ENCODE data around the gene SCNN1G. TPM values are rescaled to one million over a fixed set of nuclear protein-coding genes. Genes with fewer than 3 reads are reported as not detected.

Gene SCNN1G
- total RNA-seq, 1 donor, result not detected

GRCh38 chr16:23160574-23160973 lies 22.0 kb upstream of the SCNN1G start:
- no peak for TF ChIP-seq CTCF (IDR thresholded peaks at IDR 0.05; ENCODE audit: insufficient read depth, low read depth, low read length)
- H3K4me3 ChIP-seq (ENCODE audit: low read depth, low read length), result no peak overlapping the region
- no peak for DNase-seq (ENCODE audit: low read depth)

GRCh38 chr16:23163921-23164320 lies 18.6 kb upstream of the SCNN1G start:
- no peak for DNase-seq (ENCODE audit: low read depth)
- no peak overlapping the region for H3K4me3 ChIP-seq (ENCODE audit: low read depth, low read length)
- TF ChIP-seq CTCF (IDR thresholded peaks at IDR 0.05; ENCODE audit: insufficient read depth, low read depth, low read length), result no peak

GRCh38 chr16:23164736-23165135 lies 17.8 kb upstream of the SCNN1G start:
- no peak for TF ChIP-seq CTCF (IDR thresholded peaks at IDR 0.05; ENCODE audit: insufficient read depth, low read depth, low read length)
- no peak for DNase-seq (ENCODE audit: low read depth)
- no peak overlapping the region for H3K4me3 ChIP-seq (ENCODE audit: low read depth, low read length)

GRCh38 chr16:23172583-23172982 lies 10.0 kb upstream of the SCNN1G start:
- H3K4me3 ChIP-seq (ENCODE audit: low read depth, low read length), result no peak overlapping the region
- TF ChIP-seq CTCF (IDR thresholded peaks at IDR 0.05; ENCODE audit: insufficient read depth, low read depth, low read length), result no peak
- DNase-seq (ENCODE audit: low read depth), result no peak

- no peak for TF ChIP-seq CTCF (IDR thresholded peaks at IDR 0.05; ENCODE audit: insufficient read depth, low read depth, low read length)
- no peak overlapping the region for H3K4me3 ChIP-seq (ENCODE audit: low read depth, low read length)
- no peak for DNase-seq (ENCODE audit: low read depth)
Measured at GRCh38 chr16:23172994-23173393, 9.6 kb upstream of the SCNN1G start.

- no peak for TF ChIP-seq CTCF (IDR thresholded peaks at IDR 0.05; ENCODE audit: insufficient read depth, low read depth, low read length)
- peak; percentile 16 for DNase-seq (ENCODE audit: low read depth)
- no peak overlapping the region for H3K4me3 ChIP-seq (ENCODE audit: low read depth, low read length)
Measured at GRCh38 chr16:23174622-23175021, 7.9 kb upstream of the SCNN1G start.

- H3K4me3 ChIP-seq (ENCODE audit: low read depth, low read length), result no peak overlapping the region
- DNase-seq (ENCODE audit: low read depth), result no peak
- TF ChIP-seq CTCF (IDR thresholded peaks at IDR 0.05; ENCODE audit: insufficient read depth, low read depth, low read length), result no peak
Measured at GRCh38 chr16:23175651-23176050, 6.9 kb upstream of the SCNN1G start.
